GM10266 (cell line): ENCODE data around the gene NPM3.

ENCODE experiments used
- DNase-seq: peaks from one replicate; pipeline ENCODE4 v3.0.0; 2012; ENCODE audit errors: extremely low spot score
- CTCF ChIP-seq: IDR thresholded peaks from 2 replicates; pipeline ENCODE4 v1.5.1; 2012; ENCODE audit warnings: mild to moderate bottlenecking, low read depth; ENCODE audit not compliant: control insufficient read depth, insufficient read depth; ENCODE audit errors: missing control alignments

Gene NPM3

DNA sequence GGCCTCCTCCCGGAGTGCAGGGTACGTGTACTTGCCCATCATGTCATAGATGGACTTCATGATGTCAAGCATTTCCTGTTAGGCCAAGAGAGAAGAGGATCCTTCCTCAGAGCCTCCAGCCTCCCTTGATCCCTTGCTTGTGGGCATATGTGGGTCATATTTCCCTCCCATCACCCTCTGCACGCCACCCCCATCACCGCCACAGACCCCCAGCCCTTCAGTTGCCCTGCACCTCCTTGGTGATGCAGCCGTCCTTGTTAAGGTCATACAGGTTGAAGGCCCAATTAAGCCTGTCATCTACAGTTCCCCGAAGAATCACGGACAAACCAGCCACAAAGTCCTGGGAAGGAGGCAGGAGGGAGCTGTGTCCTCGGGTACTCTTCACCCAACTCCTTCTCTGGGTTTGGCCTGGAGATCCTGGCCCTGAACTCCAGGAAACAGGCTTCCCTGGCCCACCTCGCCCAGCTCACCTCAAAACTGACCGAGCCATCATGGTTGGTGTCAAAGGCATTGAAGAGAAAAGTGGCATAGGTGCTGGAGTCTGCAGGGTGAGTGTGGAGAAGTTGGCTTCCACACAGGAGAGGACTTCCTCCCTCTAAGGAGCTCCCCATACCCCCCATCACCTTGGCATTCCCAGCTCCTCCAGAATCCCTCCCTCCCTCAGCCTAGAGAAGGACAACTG lies 44.8 kb upstream of the NPM3 start:
- no peak for DNase-seq
- no peak for TF ChIP-seq CTCF

DNA sequence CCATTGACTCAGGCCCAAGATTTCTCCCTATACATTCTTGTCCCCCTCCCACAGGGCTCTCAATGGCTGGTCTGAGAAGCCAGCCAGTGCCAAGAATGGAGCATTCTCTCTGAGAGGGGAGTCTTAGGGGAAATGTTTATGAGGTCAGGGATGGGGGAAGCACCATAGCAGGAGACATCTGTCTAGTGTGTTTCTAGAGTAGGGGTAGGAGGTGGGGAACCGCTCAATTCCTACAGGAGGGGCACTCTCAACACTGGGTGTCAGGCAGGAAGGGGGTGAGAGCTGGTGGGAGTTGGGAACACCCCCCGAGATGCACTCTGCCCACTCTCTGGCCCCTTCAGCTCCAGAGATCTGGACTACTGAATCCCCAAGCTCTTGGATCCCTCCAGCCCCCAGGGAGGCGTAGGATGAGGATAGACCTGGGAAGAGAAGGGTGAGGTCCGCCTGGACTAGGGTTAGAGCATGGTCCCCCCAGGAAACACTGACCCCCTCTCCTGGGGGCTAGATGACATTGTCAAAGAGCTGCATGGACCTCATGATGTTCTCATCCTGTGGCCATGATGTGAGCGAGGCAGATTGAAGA lies 43.7 kb upstream of the NPM3 start:
- DNase-seq: no peak
- TF ChIP-seq CTCF: no peak

DNA sequence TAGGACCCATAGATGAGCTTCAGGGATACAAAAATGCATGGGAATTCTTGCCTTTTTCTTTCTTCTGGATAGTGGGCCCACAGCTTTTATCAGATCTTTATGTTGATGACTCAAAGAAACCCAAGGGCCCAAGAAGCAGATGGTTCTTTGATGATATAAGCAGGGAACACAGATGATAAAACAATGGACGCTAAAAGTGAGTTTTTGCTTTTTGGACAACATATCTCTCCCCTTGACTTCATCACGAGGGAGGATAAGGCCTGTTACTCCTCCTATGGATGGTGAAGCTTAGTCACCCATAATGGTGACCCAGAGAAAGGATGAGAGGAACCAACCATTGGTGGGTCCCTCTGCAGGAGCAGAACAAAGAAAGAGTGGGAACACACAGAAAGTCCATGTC lies 41.5 kb upstream of the NPM3 start:
- TF ChIP-seq CTCF: no peak
- DNase-seq: no peak

DNA sequence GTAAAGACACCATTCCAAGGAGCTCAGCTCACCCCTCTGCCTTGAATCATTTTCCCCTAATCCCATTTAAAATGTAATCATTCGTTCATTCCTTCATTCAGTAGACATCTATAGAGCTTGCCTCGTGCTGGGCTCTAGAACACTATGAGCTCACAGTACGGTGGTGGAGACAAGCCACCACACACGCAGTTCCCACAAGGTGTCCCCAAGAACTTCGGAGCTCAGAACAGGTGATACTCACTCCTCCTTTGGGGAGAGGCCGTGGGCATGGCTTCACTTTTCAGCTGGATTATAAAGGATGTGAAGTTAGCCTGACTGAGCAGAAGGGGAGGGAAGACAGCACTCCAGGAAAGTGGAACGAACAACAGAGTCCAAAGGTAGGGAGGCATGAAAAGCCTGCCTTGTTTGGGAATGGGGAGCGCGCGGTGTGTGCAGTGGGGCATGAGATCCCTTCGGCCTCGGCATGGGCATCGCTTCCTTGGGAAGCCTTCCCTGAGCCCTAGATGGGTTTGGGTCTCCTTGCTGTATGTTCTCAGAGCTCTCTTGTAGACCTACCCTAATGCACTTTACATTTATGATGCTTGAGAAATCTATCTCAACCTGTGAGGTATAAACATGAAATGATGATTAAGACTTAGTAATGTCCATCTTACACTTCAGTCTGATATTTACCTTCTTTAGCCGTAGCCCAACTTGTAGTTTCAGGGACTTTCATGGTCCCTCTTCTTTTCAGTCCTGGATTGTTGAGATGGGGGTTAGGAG lies 35.8 kb upstream of the NPM3 start:
- DNase-seq: peak; percentile 32
- TF ChIP-seq CTCF: no peak

DNA sequence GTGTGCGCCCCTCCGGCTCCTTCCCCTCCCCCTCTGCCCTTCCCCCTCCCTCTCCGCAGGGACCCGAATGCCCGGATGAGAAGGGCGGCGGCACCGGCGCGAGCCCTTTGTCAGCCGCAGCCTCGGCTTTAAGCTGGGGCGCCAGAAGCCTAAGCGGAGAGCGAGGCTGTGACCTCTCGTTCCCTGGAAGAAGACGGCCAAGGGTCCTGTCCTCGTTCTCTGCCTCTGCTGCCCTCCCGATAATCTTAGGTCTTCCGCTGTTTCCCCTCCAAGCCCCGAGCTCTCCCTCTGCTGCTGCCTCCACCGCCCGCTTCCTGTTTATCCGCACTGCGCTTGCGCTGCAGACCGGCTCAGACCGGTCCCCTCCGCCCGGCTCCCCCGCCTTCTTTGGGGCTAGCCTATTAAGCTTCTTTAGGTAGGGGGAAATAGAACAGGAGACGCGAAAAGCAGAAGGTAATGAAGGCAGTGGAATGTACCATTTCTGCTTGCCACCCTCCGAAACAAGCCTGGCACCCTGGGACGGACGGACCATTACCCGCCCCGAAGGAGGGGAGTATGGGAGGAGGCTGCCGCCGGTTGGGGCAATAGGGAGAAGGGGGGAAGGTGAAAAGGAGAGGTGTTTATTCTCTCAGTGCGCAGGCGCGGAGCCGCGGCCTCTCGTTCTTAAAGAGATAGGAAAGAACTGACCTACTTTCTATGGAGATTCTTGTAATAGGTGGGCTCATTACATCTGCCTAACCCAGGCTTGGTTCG lies 35.0 kb upstream of the NPM3 start, which contains the start of gene OGA:
Gene OGA, minus strand, starts transcription at position 326 of the 753 bp plus-strand sequence. CDS start 422 bp downstream, outside the sequence.
- TF ChIP-seq CTCF: no peak
- DNase-seq: peak; percentile 93

- peak; percentile 49 for DNase-seq
- TF ChIP-seq CTCF: no peak
Measured at GRCh38 chr10:101817337-101818118, 34.3 kb upstream of the NPM3 start.
